Stimulated activated CD4-positive, alpha-beta T cell treated with anti-CD3 and anti-CD28 coated beads, Interleukin-1b, Interleukin-23, amount 100 ng/mL, for 4 hours (primary cell): ENCODE measurements around the gene INTS14.
"Not testable (repeated sequence)": the region's sequence is repeated elsewhere in the genome, so short reads cannot be mapped to it uniquely, and the experiment has no call there.

Experiments used
- DNase-seq, 2 donors: peaks; one replicate each; pipeline ENCODE4 v3.0.0-alpha.2; 2020; ENCODE audit warnings: low read depth in 2 of 2

Gene INTS14

DNA sequence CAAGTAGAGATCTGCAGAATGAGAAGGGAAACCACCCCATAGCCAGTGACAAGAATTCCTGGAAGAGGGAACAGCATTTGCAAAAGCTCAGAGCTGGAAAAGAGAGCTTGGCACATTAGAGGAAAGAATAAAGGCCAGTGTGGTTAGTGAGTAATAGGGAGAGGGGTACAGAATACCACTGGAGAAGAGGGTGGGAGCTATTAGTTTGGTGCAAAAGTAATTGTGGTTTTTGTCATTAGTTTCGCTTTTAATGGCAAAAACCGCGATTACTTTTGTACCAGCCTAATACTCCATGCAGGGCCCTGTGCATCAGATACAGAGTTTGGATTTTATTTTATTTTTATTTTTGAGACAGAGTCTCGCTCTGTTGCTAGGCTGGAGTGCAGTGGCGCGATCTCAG lies 20.6 kb upstream of the INTS14 start:
- no peak for DNase-seq

DNA sequence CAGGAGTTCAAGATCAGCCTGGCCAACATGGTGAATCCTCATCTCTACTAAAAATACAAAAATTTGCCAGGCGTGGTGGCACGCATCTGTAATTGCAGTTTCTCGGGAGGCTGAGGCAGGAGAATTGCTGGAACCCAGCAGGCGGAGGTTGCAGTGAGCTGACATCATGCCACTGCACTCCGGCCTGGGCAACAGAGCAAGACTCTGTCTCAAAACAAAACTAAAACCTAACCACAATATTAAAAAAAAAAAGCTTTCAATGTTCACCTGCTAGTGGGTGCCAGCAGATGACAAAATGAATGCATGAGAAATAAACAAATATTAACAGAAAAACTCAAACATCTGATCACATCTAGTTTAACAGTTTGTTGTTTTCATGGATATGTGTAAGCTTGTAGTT lies 19.8 kb upstream of the INTS14 start:
- DNase-seq: no peak

DNA sequence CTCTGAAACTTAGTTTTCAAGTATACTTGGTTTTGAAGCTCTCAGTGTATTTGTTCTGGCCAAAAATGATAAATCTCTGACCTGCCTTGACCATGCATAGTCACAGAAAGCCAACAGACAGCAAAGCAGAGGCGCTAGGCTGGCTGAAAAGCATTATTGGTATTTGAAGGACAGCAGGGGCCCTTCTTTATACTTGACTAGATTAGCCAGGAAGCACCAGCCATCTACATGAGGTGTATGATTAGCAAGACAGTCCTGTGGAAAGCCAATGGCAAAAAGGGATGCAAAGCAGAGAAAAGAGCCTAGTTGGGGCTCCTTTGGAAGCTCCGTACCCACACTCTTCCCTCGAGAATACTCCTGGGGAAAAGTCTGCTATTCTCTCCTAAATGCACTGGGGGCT lies 18.6 kb upstream of the INTS14 start:
- DNase-seq: no peak

DNA sequence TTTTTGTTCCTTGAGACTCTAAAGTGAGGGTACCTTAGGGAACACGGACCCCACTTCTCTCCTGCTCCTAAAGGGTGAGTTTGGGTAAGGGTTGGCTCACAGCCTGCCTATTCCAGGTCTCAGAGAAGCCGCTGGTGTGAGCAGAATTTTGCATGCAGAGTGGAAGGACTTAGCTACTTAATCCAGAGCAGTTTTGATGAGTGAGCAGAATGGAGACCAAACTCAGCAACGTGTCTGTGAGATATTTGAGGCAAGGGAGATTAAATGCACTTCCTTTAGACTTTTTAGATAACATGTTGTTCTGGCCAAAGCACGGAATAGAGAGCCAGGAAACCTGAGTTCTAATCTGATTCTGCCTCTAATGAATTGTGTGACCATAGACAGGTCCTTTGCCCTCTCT lies 15.9 kb upstream of the INTS14 start:
- no peak for DNase-seq

DNA sequence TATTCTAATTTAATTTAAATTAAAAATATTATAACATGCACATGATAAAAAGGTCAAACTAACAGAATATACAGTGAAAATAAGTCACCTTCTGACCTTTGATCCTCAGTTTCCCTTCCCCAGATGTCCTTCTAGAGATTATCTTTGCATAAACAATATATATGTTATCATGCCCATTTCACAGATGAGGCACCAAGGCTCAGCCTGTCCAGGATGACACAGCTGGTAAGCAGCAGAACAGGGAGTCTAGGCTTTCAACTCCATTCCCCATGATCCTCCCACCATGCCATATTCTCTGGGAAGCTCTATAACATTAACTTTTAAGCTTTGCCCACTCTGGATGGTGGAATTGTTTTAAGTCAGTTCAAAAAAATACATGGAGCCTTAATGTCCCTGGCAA lies 12.2 kb upstream of the INTS14 start:
- no peak for DNase-seq

DNA sequence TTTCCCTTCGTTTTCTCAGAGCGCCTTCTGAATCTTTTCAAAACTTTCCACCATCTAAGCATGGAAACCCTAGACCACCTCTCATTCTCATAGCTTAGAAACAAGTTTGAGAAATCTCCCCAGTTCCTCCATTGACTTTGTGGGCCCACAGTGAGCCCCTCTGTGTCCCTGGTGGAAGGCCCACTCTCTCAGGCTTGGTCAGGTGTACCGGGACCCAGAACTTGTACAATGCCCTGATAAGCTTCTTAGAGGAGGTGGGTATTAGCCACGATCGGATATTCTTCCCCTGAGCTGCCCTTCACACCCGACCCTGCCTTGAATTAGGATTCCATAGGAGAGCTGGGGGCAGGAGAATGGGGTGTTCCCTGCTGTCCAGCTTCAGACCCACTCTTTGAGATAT lies 10.7 kb upstream of the INTS14 start, which contains the start of gene SLC24A1:
Gene SLC24A1 (plus strand): TSS at position 301 of the 400 bp plus-strand sequence. CDS start 2,143 bp downstream, outside the sequence.
- DNase-seq: no peak

DNA sequence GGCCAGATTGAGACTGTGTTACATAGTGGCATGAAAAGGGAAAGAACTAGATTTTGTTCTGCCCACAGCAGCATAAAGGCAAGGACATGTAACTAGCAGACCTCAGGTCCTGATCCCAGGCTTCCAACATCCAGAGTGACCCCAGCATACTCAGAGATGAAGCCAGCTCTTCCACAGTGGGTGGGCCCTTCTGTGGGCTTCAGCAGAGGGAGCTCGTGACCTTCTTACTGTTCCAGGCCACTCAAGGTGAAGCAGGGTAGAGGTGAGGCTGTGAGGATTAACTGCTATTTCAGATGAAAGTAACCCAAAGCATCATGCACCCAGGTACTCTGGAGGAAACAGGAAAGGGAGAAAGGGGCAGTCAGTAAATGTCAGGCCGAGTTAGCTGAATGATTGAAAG lies 9.9 kb upstream of the INTS14 start:
- DNase-seq: no peak

DNA sequence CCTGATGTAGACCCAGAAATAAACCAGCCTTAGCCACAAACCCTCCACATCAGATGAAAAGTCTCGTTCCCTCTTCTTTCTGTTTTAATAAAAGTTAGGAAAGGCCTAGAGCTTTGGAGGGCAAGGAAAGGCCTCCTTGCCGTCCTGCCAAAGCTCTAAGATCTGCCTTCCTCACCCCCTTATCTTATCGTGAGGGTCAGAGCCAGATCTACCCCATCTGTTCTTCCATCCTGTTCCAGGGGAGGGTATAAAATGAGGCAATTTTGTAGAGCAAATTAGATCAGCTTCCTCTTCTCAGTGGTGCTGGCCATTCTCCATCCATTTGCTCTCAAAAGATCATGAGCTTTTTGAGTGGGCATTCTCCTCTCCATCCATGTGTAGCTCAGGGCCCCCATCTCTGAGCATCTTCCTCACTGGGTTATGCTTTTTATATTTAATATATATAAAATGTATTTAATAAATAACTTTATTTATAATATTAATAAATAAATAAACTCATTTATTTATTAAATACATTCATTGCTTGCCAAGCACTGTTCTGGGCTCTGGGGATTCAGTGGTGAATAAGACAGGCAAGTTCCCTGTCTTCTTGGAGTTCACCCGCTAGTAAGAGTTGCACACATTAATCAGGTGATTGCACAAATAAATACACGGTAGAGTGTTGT lies 8.8 kb upstream of the INTS14 start:
- no peak for DNase-seq

DNA sequence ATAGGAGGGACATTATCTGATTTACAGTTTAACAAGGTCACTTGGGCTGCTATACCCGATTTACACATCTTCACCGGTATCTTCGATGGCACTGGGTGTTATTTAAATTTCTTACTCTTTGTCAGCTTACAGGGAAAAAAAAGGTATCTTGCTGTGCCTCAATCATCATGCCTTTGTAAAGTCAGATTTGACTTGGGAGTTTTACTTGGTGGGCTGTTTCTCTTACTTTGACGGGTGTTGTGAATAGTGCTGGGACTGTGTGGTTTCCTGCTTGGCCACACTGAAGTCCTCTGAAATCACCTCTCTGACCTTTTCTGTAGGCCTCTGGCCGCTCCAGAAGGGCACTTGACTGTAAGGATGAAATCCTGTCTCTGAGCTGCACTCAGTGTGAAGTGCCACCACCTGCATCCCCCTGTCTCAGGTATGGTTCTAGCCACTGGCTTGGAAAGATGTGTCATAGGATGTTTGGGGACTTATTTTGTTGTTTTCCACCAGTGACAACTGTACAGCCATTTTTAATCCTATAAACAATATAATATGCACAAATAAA lies 7.7 kb upstream of the INTS14 start:
- DNase-seq: no peak

DNA sequence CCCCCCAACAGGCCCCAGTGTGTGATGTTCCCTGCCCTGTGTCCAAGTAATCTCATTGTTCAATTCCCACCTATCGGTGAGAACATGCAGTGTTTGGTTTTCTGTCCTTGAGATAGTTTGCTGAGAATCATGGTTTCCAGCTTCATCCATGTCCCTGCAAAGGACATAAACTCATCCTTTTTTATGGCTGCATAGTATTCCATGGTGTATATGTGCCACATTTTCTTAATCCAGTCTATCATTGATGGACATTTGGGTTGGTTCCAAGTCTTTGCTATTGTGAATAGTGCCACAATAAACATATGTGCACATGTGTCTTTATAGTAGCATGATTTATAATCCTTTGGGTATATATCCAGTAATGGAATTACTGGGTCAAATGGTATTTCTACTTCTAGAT lies 5.0 kb upstream of the INTS14 start:
- not testable (repeated sequence) for DNase-seq

DNA sequence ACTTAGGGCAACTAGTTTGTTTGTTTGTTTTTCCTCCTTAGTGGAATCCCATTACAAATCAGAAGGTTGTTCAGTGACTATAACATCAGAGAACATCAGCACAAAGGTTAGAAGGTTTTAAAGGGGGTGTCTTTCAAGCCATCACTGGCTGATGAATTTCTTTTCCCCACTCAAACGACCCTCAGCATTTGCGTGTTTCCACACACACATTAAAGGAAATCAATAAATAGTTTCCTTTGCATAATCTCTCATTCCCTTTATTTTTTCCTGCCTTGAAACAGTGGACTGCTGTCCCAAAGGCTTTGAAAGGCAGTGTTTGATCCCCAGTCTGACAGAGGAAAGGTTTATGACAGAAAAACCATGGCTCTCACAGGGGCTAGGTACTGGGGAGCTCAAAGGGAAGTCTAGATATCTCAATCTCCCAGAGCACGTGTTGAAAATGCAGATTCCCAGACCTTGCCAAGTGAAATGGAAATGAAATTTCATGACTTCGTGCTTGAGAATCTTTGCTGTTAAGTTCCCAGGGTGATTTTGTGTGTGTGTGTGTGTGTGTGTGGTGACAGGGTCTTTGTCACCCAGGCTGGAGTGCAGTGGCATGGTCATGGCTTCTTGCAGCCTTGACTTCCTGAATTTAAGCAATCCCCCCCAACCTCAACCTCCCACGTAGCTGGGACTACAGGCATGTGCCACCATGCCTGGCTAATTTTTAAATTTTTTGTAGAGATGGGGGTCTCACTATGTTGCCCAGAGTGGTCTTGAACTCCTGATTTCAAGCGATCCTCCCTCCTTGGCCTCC lies 2.2 kb upstream of the INTS14 start:
- no peak for DNase-seq

DNA sequence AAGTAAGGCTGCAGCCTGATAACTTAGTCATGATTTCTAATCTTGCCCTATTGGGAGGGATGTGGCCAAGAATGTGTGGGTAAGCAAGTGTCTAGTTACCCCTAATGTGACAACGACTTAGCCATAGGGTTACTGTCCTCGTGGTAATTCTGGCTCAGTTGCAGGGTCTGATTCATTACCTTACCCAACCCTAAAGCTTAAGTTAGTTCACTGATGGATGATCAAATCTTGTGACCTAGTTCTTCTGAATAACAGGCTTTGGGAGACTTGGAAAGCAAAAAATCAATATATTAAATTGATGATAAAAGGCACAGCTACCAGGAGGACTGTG lies 1.6 kb upstream of the INTS14 start:
- DNase-seq: no peak

DNA sequence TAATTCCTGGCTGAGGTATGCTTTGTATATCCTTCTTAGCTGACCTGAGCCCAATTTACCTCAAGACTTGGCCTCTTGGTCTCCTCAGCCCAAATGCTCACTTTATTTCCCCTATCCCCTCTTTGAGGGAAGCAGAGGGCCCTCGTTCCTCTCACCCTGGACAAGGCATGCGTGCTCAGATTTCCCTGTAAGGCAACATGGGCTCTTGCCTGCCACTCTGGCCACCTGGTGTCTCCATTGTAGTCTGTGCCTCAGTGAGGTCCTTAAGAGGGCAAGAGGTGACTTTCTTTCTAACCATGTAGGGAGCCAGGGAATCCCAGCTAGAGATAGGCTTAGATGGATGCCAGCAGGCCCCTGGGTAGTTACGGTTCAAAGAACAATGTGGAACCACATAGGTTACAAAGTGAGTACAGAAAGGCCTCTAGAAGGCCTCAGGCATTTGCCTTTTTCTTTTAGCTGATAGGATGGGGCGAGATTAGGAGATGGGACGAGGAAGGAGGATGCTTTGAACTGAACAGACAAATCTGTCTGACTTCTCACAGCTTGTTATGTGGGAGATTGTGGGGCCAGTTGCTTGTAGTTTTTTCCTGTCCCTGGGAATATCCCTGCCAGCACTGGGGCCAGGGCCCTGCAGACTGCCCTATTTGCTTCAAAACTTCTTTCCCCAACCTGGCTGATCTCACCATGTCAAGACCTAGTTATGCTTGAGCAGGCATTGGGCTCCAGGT lies 1.1 kb upstream of the INTS14 start:
- DNase-seq: no peak

DNA sequence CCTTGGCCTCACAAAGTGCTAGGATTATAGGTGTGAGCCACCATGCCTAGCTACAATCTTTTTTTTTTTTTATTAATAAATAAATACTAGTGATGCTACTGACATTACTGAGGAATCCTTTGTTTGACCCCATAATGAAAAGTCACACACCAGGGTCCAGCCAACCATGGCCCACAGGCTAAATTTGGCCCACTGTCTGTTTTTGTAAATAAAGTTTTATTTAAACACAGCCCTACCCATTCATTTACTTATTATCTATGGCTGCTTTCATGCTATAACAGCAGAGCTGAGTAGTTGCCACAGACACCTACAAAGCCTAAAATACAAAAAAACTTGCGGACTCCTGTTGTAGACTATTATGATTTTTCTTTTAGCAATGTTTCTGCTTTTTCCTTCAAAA lies 7.4 kb downstream of the INTS14 start:
- no peak for DNase-seq

DNA sequence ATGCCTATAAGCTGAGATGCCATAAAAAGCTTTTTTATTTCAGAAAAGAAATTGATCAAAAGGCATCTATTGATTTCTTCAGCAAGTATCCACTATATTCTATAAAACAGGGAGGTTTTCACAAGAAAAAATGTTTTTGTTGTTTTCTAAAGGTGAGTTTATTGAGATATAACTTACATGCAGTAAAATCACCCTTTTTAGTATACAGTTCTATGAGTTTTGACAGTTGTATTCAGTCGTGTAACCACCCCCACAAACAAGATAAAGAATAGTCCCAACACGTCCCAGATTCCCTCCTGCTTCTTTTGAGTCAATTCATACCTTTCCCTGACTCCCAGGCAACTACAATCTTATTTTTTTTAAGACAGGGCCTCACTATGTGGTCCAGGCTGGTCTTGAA lies 7.8 kb downstream of the INTS14 start:
- DNase-seq: no peak

DNA sequence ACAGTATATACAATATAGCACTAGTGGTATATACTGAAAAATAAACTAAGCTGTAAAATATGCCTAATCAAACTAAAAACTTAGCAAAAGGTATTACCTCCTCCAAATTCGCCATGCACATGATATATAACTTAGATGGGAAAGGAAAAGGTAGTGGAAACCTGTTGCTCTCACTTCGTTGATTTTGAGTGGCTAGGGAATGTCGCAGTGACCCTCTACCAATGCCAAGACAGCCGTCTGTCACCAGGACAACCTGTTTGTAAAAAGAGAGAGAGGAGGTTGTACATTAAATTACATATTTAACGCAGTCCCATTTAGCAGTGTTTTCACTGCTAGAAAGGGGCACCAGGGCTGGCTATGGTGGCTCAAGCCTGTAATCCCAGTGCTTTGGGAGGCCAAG lies 11.3 kb downstream of the INTS14 start:
- no peak for DNase-seq

DNA sequence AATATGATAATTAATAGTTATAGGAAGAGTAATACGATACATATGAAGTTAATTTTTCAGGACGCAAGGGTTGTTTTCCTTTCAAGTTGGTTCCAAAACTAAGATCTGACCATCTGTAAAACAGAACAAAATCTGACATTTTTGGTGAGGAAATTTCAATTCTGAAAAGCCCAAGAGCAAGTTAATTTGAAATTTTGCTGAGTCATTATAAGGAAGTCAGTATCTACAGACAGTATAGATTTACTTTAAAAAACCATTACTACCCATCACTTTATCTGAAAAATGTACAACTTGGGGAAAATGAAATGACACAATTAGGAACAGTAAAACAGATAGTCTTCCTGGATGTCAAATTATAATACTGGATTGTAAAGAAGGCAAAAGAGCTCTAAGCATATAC lies 12.5 kb downstream of the INTS14 start:
- no peak for DNase-seq

DNA sequence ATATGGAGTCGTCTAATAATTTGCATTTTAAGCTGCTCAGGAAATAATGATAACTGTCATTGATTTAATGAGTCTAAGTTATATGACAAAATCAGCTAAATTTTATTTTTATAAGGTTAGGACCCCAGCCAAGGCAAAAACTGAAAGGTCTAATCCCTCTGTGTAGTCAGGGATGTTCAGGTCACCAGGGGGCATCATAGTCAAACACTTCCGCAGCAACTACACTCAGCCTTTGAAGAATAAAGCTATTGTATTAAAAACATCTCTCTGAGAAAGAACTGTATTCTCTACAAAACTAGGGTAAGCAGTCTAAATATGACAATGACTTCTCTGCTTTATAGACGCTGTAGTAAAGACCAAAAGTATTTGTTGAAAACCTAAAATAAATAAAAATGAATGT lies 15.0 kb downstream of the INTS14 start:
- no peak for DNase-seq

DNA sequence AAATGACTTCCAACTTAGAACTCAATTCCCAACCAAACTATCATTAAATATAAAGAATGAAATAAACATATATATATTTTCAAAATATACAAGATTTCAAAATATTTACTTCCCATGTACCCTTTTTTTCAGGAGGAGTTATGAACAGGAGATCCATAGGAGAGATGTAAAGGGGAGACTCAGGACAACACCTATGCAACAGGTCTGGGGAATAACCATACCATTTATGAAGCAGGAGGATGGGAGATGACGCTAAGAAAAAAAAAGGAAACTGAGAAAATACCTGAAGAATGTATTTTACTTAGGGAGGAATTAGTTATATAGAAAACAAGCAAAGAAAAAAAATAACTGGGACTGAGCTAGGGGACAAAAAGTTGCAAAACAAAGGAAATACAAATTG lies 23.8 kb downstream of the INTS14 start:
- no peak for DNase-seq

DNA sequence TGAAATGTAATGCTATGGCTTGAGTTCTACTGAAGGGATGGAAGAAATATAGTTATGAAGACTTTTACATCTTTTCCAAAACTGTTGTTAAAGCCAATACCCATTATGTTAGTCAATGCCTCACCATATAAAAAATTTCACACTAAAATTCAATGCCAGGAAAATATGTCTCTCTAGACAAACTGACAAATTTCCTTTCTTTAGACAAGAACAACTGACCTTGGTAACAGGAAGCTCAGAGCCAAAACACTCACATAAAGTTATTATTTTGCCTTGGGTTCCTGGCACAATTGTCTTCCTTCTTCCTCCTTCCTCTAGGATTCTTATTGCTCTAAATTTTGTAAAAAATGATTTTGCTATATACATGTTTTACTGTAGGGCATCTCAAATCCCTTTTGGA lies 26.7 kb downstream of the INTS14 start:
- DNase-seq: no peak

DNA sequence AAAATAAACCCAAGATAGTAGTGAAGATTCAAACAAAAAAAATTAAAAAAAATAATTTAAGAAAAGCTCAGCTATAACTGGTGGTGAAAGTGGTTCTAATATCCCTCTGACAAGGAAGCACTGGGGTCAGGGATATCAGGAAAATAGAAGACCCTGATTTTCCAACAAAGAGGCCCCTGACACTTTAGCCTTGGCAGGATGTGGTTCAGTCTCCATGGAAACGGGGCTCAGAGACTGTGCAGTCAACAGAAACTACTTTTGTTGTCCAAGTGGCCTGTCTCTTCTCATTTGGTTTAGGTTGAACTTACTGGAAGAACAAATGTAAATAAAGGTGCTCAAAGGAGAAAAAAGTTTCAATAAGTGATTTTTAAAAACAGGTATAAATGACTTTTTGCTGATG lies 27.2 kb downstream of the INTS14 start:
- no peak for DNase-seq

DNA sequence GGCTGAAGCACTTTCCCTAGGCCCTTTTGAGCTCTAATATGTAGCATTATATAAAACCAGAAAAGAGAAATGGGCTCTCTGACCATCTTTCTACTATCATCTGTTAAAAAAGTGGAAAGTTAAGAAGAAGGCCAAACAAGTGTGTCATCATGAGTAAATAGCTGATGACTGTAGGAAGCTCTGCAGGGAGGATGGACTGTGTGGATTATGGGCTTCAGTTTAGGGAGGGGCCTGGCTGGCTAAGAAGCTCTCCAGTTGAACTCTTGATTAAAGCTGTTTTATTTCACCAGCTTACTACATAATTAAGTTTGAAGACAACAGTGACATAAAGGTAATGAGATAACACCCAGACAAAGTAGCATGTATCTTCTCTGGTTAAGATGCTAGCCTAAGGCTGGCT lies 30.6 kb downstream of the INTS14 start:
- DNase-seq: no peak

DNA sequence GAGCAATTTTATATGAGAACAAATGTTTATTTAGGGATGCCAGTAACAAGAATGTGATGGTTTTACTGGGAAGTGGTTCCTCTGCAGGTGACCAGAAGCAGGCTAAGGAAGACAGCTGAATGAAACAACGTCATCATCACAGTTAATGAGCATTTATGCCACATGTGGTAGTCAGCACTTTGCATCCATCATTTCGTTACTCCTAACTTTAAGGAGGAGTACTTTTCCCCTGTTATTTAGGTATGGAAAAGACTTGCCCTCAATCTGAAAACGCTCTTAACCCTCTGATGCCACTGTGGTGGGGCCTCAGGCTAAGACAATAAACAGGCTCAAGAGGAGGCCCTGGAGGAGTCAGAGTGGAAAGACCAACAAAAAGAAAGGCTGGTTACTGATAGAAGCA lies 31.2 kb downstream of the INTS14 start:
- no peak for DNase-seq
